ENCODE results near the gene TMEM132E.

GRCh38 chr17:34634551-34635160 is 55.3 kb downstream of the TMEM132E start:
- TF ChIP-seq CTCF (IDR thresholded peaks at IDR 0.05; ENCODE audit: borderline replicate concordance, extremely low read depth, low read length, poor library complexity, severe bottlenecking) (no peak), EZH2 (IDR thresholded peaks at IDR 0.05; ENCODE audit: borderline replicate concordance, low read depth, low read length, severe bottlenecking) (no peak)
